ENCODE data around the gene SLX4IP. TPM values are rescaled to one million over a fixed set of nuclear protein-coding genes. Genes with fewer than 3 reads are reported as not detected.

The SLX4IP gene
- total RNA-seq, 1 donor from 2014 or later = 7.1 TPM

DNA sequence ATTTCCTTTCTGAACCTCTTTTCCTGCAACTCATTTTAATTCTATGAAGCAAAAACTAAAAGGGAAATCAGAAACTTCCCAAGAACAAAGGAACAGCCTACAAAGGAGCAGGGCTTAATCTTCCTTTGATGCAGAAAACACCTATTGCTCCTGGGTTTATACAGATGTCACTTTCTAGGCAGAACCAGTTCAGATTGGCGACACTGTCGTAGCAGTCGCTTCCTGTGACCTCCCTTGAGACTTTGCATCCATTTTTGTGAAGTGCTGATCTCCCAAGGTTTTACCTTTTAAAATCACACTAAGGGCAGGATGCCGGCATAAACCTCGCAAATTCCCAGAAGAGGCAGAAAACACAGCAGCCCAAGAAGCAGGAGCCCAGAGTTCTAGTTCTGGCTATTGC lies 198.6 kb downstream of the SLX4IP start:
- DNase-seq (ENCODE audit: low read depth) = no peak

DNA sequence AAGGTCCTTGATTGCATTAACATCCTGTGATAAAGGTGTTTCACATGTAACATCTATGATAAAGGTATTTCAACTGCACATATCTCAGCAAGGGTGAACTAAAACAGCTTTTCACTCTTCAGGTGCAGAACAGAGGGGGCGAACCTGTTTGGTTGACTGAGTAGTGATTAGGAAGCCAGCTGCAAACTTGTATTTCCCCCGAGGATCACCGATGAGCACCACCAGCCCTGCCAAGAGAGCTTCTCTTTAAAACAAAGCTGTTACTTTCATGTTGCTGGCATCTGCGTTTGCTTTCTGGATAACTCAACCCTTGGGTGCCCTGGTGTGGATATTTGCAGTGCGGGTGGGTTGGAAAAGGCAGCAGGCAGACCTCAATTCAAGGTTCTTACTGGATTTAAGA lies 199.1 kb downstream of the SLX4IP start:
- no peak for DNase-seq (ENCODE audit: low read depth)

DNA sequence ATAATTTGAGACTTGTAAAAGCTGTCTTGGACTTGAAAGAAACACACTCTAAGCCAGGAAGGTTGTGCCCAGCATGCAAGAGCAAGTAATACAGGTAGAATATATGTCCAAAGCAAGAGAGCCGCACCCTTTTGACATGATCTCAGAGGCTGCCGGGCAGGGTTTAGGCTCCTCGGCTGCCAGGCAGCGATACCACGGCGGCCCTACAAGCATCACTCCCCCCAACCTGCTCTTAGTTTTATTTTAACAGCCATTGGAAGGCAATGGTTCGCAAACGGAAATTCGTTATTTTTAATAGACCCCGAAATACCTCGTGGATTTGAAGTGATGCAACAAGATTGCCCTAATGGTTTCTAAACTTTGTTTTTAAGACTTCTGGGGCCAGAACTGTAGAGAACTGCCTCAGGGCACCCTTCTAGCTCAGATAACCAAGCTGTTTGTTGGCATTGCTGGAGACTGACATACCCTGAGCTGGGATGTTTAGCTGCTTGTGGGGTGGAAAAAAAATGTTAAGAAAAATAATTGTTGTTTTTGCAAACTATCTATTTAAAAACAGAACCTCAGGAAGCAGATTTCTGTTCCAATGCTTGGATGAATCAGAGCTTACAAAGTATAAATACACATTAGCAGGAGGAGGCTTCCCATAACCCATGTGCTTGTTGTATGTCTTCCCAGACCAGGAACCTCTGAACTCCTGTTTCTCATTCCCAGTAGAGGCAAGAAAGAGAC lies 199.7 kb downstream of the SLX4IP start:
- peak; percentile 18 for DNase-seq (ENCODE audit: low read depth)

DNA sequence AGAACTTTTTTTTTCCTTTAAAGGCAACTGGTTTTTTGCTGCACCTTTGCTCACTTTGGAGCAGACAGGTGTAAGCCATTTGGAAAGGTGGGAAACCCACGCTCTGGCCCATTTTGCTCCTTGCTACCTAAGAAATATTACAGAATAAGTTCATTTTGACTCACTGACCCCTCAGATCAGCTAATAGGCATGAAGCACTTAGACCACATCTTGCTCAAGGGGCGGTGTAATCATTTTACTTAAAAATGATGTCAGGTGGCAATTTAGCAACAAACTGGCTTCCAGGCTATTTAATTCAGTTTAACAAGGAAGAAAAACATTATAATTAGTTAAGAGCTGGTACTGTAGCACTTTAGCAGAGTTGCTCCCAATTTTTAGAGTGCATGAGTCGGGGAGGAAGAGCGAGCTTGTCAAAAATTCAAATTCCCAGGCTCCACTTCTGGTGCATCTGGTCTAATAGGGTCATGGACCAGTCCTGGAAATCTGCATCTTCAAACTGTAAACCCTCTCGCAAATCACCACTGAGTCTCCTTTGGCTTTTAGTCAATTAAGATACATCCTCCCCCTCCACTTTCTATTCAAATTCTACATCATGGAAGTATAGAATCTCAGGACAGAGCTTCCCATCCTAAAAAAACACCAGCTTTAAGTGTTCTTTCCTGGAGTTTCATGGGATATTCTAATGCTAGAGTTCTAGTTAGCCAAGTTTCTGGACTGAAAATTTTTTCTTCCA lies 200.5 kb downstream of the SLX4IP start:
- no peak for DNase-seq (ENCODE audit: low read depth)

DNA sequence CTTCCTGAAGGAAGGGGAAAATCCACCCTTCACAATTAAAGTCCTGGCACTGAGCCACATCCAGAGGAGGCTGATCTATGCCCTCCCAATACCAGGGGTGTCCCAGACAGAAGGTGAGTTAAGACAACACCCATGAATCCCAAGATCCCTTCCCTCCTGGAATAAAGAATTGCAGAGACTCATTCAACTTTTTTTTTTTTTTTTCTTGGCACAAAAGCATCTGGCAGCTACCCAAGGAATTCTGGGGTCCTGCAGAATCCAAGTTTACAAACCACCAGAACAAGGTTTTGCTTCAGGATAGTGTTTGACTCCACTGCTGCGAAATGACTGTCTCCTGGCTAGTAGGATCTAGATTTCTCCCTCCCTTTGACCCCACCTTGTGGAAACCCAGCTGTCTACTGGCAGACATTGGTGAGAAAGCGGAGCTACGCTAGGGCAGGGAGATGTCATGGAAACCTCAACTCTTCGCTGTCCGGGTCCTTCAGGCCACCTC lies 201.3 kb downstream of the SLX4IP start:
- DNase-seq (ENCODE audit: low read depth) = peak; percentile 66

DNA sequence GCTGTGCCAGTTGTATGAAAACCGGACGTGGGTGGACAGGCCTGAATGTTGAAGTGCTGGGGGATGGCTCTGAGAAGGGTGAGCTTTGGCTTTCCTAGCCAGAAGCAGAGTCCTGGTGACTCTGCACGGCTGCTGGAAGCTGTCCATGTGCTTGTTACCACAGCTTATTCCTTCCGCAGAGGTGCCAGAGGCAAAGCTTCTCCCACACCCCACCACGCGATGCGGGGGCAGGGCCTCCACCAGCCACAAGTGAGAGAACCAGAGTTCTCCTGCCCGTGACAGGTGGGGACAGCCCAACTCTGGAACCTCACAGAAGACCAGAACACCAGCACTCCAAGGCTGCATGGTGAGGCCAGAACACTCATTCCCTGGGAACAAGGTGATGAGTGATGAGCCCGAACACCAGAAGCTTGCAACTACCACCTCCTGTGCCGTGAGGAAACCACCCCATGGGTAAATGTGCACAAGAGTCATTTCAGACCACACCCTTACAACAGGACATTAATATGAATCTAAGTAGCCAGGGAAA lies 202.0 kb downstream of the SLX4IP start:
- no peak for DNase-seq (ENCODE audit: low read depth)

DNA sequence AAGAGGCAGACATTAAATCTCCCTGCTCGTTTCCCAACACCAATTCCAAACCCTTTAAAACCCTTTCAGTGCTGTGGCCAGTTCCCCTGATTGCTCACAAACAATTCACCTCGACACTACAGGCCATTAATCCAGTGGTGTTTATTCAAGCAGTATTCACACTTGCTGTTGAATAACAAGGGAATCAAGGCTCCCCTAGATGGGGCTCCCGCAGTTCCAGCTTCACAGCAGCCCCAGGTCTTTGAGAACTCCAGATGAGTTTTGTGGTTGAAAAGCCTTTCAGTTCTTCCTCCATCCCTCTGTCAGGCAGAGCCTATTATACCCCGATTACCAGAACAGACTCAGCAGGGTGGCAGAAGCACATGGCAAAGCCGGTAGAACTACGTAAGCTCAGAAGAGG lies 202.5 kb downstream of the SLX4IP start:
- DNase-seq (ENCODE audit: low read depth) = peak; percentile 71

DNA sequence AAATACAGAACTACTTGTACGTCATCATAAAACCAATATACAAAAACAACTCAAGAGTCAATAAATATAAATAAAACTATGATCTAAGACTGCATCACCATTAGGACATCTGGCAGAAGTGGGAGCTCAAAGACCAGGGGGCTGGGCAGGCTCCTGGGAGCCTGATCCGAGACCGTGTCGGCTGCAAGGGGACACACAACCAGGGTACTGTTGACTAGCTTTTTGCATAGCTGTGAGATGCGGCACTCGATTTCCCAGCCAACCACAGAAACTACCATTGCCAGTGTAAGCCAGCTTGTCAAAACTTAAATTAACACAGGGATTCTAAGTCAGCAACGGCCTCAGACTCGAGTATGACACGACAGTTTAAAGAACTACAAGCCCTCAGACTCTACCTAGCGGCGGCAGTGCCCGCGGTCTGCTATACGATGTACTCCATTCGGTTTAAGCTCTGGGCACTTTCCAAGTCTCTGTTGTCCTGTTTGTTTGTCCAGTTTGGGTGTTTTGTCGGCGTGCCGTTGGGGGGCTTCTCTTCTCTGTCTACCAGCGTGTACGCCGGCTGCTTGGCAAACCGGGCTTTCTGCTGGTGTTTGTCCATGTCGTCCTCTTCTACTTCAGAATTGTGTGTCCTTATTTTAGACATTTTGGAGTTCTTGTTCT lies 204.1 kb downstream of the SLX4IP start:
- no peak for DNase-seq (ENCODE audit: low read depth)

DNA sequence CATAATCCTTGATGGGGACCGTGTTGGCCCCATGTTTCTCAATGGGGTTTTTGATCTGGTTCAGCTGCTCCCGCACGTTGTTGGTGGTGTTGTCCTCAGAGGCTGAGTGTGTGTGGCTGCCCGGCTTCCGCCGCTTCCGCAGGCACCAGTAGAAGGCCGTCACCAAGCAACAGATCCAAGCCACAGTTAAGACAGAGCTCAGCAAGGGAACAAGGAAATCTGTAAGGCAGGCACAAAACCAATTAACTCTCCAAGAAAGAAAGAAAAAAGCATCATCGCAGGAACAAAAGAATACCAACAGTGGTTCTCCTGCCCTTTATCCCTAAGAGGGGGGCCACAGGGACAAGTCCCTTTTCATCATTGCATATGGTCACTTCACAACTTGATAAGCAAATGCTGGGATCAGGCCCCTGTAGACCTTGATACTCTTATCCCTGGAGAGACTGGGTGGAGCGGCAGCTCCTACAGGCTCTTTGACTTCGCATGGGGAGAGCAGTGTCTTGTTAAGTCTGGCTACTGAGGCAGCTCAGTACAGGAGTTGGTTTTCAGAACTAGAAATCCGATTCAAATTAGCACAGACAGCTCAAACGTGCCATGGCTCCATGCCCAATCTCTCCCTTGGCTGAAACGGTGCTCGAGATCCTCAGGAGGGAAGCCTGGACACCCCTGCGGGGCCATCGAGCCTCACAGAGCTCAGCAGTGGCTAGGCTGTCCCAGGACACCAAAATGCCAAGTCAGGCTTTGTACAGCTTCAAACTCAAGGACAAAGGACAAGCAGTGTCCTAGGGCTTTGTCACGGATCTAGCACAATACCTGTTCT lies 204.8 kb downstream of the SLX4IP start:
- no peak for DNase-seq (ENCODE audit: low read depth)

DNA sequence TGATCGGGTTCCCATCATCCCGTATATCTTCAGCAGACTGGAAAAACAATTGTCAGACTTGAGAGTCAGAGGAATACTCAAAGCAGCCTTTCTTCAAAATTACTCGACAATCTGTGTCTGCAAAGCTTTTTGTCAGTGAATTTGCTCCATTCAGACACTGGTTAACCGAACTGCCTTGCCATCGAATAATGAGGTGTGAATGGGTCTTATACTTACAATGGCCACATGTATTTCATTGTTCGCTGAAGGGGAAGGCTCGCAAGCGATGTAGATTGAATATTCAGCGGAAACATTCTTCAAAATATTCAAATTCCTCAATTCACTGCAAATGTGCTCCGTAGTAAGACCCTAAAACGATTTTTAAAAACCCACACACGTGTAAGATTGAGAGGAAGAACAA lies 205.8 kb downstream of the SLX4IP start:
- no peak for DNase-seq (ENCODE audit: low read depth)

DNA sequence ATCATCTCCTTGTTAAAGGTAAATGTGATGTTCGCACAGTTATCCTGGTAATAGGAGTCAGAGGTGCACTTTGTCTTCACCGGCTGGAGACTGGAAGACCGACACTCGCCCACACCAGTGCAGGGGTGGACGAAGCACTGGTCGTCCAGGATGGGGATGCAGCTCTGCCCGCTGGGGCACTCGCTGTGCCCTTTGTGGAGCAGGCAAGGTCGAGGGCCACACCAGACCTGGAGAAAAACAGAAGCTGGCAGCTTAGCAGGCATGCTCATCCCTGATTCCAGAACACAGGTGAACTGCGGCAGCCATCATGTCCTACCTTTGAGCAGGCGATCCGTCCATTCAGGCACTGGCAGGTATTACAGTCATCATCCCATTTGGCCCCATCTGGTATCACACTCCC lies 206.4 kb downstream of the SLX4IP start:
- DNase-seq (ENCODE audit: low read depth) = no peak

DNA sequence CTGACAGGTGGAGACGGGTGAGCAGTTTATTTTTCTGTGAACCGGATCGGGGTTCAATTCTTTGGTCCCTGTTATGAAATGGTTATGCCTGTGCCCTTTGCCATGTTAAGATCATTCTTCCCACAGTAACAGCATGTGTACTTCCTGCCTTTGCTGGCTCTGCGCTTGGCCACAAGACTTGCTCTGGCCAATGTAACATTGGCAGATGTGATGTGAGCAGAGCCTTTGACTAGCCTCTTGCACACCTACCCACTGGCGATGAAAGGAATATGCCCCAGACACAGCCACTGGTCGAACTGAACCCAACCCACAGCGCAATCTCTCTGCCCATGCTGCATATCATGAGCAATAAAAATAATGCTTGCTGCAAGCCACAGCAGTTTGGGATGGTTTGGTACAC lies 206.8 kb downstream of the SLX4IP start:
- DNase-seq (ENCODE audit: low read depth) = no peak

DNA sequence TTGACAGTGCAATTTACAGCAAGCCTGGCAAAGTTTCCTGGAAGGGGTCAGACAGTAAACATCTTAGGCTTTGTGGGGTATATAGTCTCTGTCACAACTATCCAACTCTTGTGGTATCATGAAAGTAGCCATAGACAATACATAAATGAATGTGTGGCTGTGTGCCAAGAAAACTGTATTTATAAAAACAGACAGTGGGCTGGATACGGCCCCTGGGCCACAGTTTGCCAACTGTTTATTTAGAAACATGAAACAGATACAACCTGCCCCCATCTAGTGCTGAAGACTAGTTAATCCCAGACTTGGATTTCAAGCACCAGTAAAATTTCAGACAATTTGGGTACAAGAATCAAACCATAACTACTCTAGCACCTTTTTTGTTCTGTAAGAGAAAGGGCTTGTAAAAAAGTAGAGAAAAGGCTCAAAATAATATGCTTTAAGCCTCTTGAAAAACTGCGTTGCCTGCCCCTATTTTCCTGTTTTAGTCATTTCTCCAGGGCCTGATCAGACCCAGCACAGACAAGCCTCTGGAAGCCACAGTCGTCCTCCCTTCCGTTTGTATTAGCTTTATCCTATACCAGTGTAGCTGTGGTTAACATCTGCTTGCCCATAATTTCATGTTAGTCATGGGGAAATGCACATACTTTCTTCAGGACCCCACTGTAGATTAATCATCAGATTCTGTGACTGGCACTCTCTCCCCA lies 207.9 kb downstream of the SLX4IP start:
- DNase-seq (ENCODE audit: low read depth) = no peak

DNA sequence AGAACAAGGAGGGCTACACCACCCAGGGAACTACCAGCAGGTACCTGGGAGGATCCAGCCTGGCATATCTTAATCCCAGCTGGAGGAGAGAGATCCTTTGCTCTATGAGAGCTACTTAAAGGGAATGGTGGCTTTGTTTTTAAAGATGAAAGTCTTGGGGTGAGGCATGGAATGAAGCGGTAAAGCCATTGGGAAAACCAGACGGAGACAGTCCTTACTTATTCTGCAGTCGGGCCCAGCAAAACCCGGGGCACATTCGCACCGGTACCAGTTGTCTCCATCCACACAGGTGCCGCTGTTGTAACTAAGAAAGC lies 208.4 kb downstream of the SLX4IP start:
- no peak for DNase-seq (ENCODE audit: low read depth)

DNA sequence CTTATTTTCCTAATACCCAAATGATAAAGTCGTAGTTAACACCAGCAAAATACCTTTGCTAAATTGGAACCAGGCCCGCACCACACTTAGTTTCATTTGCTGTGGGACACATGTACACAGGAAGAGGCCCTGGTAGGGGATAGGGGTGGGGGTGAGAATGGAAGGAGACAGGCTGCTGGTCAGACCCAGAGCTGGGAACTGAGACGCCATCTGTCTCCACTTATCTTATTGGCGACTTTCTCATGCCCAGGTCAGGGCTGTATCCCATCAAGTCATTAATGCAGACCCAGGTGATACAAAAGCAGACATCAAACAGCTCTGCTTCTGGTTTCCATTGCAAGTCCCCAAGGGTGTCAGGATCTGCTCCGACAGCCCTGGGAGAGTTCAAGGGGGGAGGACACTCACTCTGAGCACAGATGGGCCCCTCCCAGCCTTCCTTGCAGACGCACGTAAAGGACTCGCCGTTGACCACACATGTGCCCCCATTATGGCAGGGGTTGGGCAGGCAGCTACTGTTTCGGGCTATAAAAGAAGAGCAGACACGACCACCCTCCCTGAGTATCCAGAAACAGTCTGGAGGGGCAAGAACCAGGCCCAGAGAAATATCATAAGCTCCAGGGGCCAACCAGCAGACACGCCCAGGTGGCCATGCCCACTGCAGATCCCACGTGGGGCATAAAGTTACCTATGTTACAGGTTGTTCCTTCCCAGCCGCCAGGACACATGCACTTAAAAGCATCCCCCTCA lies 209.5 kb downstream of the SLX4IP start:
- DNase-seq (ENCODE audit: low read depth) = no peak

DNA sequence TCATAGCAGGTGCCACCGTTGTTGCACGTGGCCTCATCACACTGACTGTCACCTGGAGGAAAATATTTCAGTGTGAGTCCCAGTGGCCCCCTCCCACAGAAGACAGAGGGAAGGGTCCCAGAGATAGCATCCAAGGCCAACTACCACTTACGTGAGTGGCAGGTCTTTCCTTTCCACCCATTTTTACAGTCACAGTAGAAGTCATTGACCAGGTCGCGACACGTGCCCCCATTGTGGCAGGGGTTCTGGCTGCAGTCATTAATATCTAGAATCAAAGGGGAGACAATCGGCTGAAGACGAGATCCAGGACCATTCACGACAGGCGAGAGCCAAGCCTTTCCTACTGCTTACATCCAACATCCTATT lies 210.1 kb downstream of the SLX4IP start:
- DNase-seq (ENCODE audit: low read depth) = no peak

DNA sequence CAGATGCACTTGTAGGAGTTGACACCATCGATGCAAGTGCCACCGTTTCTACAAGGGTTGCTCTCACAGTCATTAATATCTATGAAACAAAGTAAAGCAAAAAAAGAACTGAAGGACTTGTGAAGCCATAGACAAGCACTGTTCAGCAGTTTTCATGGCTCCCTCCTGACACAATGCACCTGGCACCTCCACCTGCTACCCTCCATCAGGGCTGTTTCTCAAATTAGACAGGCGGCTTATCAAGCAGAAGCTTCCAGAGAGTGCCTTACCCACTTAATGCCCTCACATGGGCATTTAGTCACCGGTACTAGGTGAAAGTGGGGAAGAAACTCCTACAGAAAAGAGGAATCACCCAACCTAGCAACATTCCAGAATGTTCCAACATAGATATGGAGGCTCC lies 210.9 kb downstream of the SLX4IP start:
- DNase-seq (ENCODE audit: low read depth) = no peak

DNA sequence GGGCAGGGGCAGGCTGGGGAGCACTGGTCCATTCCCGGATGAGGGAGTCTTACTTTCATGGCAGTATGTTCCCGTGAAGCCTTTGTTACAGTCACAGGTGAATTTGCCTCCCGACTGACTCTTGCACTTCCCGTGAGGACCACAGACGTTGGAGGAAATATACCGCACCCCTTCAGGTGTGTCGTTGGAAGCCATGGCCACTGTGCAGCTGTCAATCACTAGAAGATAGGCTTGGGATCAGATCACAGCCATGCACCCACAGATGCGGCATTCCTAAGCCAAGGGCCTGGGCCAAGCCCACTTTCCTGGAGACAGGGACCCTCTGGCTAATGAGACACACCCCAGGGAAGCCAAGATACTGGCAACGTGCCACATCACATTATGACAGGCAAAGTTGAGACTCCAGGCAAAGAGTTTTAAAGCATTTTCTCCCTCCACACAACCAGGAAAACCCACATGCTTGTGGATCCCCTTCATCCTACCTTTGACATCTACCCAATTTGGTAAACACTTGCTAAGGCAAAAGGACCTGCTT lies 211.8 kb downstream of the SLX4IP start:
- DNase-seq (ENCODE audit: low read depth) = no peak

DNA sequence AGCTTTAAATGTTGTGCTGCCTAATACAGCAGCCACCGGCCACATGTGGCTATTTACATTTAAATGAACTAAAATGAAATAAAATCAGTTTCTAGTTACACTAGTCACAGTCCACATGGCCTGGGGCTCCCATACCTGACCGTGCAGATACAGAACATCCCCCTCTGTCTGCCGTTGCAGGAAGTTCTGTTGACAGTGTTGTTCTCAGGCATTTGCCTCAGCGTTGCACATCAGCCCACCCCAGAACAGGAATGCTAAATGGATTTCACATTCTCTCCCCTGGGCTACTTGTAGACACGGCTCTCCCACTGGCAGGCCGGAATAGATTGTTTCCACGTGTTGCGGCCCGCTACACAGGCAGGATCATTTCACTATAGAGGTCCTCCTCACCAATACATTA lies 212.4 kb downstream of the SLX4IP start:
- DNase-seq (ENCODE audit: low read depth) = peak; percentile 24

DNA sequence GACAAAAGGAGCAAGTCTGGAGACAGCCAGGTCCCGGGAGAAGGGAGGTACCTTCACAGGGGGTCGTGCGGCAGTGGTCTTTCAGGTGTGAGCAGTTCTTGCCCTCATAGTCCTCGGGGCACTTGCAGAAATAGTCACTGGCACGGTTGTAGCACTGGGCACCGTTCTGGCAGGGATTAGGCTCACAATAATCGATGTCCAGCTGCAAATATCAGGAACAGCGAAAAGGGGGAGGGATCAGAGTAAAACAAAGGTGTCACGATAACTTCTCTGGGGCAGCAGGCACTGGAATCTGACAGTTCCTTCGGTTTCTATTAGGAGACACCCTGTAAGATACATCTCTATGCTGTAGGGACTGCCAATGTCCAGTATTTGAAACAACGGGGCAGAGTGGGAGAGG lies 212.8 kb downstream of the SLX4IP start:
- no peak for DNase-seq (ENCODE audit: low read depth)

Data from renal cortical epithelial cell (primary cell).